Left ventricle myocardium inferior (tissue), 1 donor: ENCODE data around the gene UBE2D4. TPM values are rescaled to one million over a fixed set of nuclear protein-coding genes. Genes with fewer than 3 reads are reported as not detected.

Experiments used
- DNase-seq: peaks from one replicate; pipeline ENCODE4 v3.0.0-alpha.2; 2020
- H3K27ac ChIP-seq: fragments of 200-600 bp; replicated peaks from 2 replicates; pipeline ENCODE4 v1.8.0; 2021
- H3K27me3 ChIP-seq: fragments of 200-600 bp; 2 replicates; pipeline ENCODE4 v1.8.0; 2021; ENCODE audit warnings: low read depth
- H3K36me3 ChIP-seq: fragments of 200-600 bp; 2 replicates; pipeline ENCODE4 v1.8.0; 2021
- H3K4me1 ChIP-seq: fragments of 200-600 bp; 2 replicates; pipeline ENCODE4 v1.8.0; 2021
- H3K4me3 ChIP-seq: fragments of 200-600 bp; 2 replicates; pipeline ENCODE4 v1.8.0; 2021; ENCODE audit warnings: mild to moderate bottlenecking, moderate library complexity
- H3K9me3 ChIP-seq: fragments of 200-600 bp; replicated peaks from 2 replicates; pipeline ENCODE4 v1.8.0; 2021
- intact Hi-C: fragments of 100-400 bp; cut with micrococcal nuclease; formaldehyde crosslinking; loops from one replicate; pipeline ENCODE4 v1.11.0; 2022
- total RNA-seq: library from RNA; stranded (reverse); fragmentation: NEBNext Ultra II Directional; extraction: Animal tissue kit (Norgen Biotek cat#: 25700); gene quantifications from one replicate; pipeline ENCODE4 v1.2.1, GENCODE V29; 2021
- TF ChIP-seq, protein P1 (sequence below): fragments of 200-600 bp; IDR thresholded peaks from 2 replicates; pipeline ENCODE4 v1.8.0; 2021; ENCODE audit warnings: antibody characterized with exemption, mild to moderate bottlenecking, borderline replicate concordance
- donor health status: DM: no; HTN: yes; CAD: no; lungs with severe emphysema.

Gene UBE2D4
- total RNA-seq, 1 donor from 2014 or later, result 44.9 TPM

DNA sequence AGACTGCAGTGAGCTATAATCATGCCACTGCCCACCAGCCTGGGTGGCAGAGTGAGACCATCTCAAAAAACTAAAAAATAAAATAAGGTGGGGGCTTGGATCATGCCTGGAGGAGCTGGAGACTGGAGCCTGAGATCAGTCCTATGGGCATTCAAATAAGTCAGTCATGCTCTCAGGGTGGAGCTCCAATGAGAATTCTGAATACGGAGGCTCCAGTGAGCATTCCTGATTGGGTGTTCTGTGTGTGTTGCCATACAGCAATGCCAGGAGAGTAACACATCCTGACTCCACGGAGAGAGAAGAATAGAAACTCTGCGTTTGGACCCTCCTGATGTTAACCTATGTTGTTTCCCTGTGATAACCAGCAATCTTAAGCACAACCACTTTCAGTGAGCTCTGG lies 16.0 kb downstream of the UBE2D4 start:
- no peak overlapping the region for H3K4me3 ChIP-seq
- no peaks in the 10 kb centered on the region for H3K9me3 ChIP-seq
- peaks cover 3% of the 10 kb centered on the region for H3K36me3 ChIP-seq
- no peaks in the 10 kb centered on the region for H3K27me3 ChIP-seq
- peaks cover 2% of the 10 kb centered on the region for H3K4me1 ChIP-seq
- DNase-seq, result no peak
- intact Hi-C loops, result no loop called here
- no peak overlapping the region for H3K27ac ChIP-seq
- TF ChIP-seq, protein P1, sequence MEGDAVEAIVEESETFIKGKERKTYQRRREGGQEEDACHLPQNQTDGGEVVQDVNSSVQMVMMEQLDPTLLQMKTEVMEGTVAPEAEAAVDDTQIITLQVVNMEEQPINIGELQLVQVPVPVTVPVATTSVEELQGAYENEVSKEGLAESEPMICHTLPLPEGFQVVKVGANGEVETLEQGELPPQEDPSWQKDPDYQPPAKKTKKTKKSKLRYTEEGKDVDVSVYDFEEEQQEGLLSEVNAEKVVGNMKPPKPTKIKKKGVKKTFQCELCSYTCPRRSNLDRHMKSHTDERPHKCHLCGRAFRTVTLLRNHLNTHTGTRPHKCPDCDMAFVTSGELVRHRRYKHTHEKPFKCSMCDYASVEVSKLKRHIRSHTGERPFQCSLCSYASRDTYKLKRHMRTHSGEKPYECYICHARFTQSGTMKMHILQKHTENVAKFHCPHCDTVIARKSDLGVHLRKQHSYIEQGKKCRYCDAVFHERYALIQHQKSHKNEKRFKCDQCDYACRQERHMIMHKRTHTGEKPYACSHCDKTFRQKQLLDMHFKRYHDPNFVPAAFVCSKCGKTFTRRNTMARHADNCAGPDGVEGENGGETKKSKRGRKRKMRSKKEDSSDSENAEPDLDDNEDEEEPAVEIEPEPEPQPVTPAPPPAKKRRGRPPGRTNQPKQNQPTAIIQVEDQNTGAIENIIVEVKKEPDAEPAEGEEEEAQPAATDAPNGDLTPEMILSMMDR, result no peak

DNA sequence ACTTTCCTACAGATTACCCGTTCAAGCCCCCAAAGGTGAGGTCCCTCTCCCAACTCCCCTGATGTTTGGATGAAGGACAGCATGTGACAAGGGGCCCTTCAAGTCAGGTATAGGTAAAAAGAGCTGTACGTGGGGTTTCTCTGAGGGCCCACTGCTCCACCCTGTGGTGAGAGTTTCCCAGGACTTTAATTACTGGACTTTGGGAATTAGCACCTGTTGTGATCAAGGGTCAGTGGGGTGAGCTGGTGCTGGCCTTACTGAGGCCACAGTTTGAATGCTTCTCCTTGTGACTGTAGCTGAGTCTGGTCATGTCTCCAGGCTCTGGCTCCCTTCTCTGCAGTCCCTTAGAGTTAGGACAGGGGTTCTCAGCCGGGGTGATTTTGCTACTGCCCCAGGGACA lies 16.8 kb downstream of the UBE2D4 start:
- no peak for DNase-seq
- intact Hi-C loops, result no loop called here
- Histone ChIP-seq H3K36me3 (peaks cover 8% of the 10 kb centered on the region), H3K4me3 (no peak overlapping the region), H3K4me1 (no peaks in the 10 kb centered on the region), H3K9me3 (no peaks in the 10 kb centered on the region), H3K27me3 (no peaks in the 10 kb centered on the region), H3K27ac (no peak overlapping the region)
- TF ChIP-seq, protein P1, result no peak

DNA sequence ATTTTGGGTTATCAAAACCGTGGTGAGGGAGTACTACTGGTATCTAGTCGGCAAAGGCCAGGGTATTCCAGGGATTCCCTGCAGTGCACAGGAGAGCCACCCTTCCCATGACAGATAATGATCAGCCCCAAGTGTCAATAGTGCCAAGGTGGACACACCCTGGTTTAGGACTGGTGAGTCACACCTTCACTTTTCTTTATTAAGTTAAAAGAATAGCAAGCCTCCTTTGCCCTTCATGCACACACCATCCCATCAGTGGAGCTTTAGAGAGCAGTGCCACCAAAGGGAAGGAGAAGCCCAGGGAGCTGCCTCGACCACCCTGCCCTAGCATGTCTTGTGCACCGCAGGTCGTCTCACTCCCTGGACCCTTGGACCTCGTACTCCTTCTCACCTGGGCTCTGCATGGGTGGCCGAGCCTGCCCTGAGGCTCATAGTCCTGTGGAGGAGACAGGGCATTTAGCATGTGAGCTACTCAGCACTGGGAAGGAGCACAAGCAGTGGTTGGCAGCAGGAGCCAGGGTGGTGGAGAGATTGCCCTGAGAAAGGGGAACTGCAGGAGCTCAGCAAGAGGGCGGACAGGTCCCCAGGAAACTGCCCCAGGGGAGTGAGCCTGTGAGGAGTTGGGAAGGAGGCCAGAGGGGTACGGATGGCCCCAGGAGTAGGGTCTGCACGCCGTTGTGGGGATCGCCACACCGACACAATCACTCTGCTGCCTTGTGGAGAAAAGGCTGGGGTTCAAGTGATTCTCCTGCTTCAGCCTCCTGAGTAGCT lies 17.4 kb downstream of the UBE2D4 start:
- H3K9me3 ChIP-seq, result no peaks in the 10 kb centered on the region
- no peak overlapping the region for H3K27ac ChIP-seq
- H3K4me1 ChIP-seq, result no peaks in the 10 kb centered on the region
- H3K27me3 ChIP-seq, result no peaks in the 10 kb centered on the region
- H3K4me3 ChIP-seq, result no peak overlapping the region
- intact Hi-C loops, result no loop called here
- peaks cover 14% of the 10 kb centered on the region for H3K36me3 ChIP-seq
- DNase-seq, result no peak
- TF ChIP-seq, protein P1, result no peak

DNA sequence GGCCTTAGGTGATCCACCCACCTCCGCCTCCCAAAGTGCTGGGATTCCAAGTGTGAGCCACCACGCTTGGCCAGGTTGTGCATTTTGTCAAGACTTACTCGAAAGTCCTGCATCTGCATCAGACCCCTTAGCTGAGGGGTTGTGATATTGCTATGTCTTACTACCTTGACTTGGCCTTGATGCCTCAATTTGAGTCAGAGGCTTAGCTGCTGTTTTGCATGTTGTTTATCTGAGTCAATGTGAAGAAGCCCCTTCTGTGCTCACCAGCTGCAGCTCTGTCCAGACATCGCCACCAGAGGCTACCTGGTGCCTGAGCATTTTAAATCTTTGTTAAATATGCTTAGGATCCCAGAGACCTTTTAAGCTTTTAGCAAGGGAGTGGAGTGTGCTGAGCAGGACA lies 18.1 kb downstream of the UBE2D4 start:
- Histone ChIP-seq H3K27ac (no peak overlapping the region), H3K4me1 (no peaks in the 10 kb centered on the region), H3K36me3 (peaks cover 20% of the 10 kb centered on the region), H3K4me3 (no peak overlapping the region), H3K9me3 (no peaks in the 10 kb centered on the region), H3K27me3 (no peaks in the 10 kb centered on the region)
- TF ChIP-seq, protein P1, result no peak
- intact Hi-C loops, result no loop called here
- DNase-seq, result no peak

DNA sequence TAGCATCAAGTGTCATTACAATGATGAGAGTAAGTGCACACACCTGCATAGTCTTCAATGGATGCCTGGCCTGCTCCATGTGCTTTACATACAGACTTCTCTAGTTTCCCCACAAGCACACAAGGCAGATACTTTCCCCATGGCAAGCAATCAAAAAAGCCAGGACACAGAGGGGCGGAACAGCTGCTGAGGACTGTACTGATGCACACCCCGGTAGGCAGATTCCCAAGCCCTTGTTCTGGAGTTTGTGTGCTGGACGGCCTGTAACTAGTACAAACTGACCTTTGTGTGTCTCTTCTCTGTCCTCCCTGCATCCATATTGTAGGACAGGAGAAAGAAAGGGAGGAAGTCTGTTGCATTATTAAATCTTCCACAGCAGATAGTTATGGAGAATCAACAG lies 25.8 kb downstream of the UBE2D4 start:
- Histone ChIP-seq H3K4me3 (no peak overlapping the region), H3K36me3 (peaks cover 73% of the 10 kb centered on the region), H3K27ac (no peak overlapping the region), H3K9me3 (no peaks in the 10 kb centered on the region), H3K4me1 (no peaks in the 10 kb centered on the region), H3K27me3 (no peaks in the 10 kb centered on the region)
- intact Hi-C loops, result no loop called here
- TF ChIP-seq, protein P1, result no peak
- no peak for DNase-seq
